BLaER1 treated with 17β-estradiol and CSF1 and Interleukin-3, amounts not matched to agents 10 nM and 100 nM (cell line): ENCODE measurements around the gene PCED1A.

Source experiments
- H3K27ac ChIP-seq, 11 experiments: shearing (Covaris generic); formaldehyde crosslinking; 2 replicates each; pipeline ENCODE4 v1.8.1; 2022
- H3K27me3 ChIP-seq, 11 experiments: shearing (Covaris generic); formaldehyde crosslinking; 2 replicates each; pipeline ENCODE4 v1.8.1; 2022
- H3K36me3 ChIP-seq, 11 experiments: shearing (Covaris generic); formaldehyde crosslinking; 2 replicates each; pipeline ENCODE4 v1.8.1; 2022
- H3K4me1 ChIP-seq, 10 experiments: shearing (Covaris generic); formaldehyde crosslinking; 2 replicates each; pipeline ENCODE4 v1.8.1; 2022
- H3K4me2 ChIP-seq, 11 experiments: shearing (Covaris generic); formaldehyde crosslinking; 2 replicates each; pipeline ENCODE4 v1.8.1; 2022
- H3K4me3 ChIP-seq, 10 experiments: shearing (Covaris generic); formaldehyde crosslinking; 2 replicates each; pipeline ENCODE4 v1.8.1; 2022
- H3K9ac ChIP-seq, 11 experiments: shearing (Covaris generic); formaldehyde crosslinking; 2 replicates each; pipeline ENCODE4 v1.8.1; 2022
- H3K9me3 ChIP-seq, 11 experiments: shearing (Covaris generic); formaldehyde crosslinking; replicated peaks in 1 of 11; 2 replicates each; pipeline ENCODE4 v1.8.1; 2022
- H4K20me1 ChIP-seq, 11 experiments: shearing (Covaris generic); formaldehyde crosslinking; 2 replicates each; pipeline ENCODE4 v1.8.1; 2022
- Cebpa-rat ChIP-seq, 11 experiments: shearing (Covaris generic); IDR thresholded peaks; 2 replicates each; pipeline ENCODE4 v1.8.1; 2022

Gene PCED1A

GRCh38 chr20:2801286-2801728, 39.1 kb downstream of the PCED1A start:
- peak overlapping the region; percentile 58 to 94 (median 86); a peak in 19 of 20 replicates for H3K4me3 ChIP-seq
- peak overlapping the region in 10 of 11 experiments; percentile 82 to 100 (median 97); a peak in 20 of 22 replicates for H3K27ac ChIP-seq
- H4K20me1 ChIP-seq: peaks cover 0 to 25% (median 22%) of the 10 kb centered on the region in 11 experiments; a peak in 18 of 22 replicates
- H3K4me1 ChIP-seq: peaks cover 34 to 52% (median 44%) of the 10 kb centered on the region in 10 experiments
- H3K36me3 ChIP-seq: peaks cover under 1 to 26% (median 24%) of the 10 kb centered on the region in 11 experiments; a peak in 21 of 22 replicates
- TF ChIP-seq Cebpa-rat (IDR thresholded peaks at IDR 0.05): no peak
- H3K4me2 ChIP-seq: peak overlapping the region; percentile 89 to 99 (median 92)
- H3K9me3 ChIP-seq: no peaks in the 10 kb centered on the region
- H3K9ac ChIP-seq: peak overlapping the region in 10 of 11 experiments; percentile 84 to 99 (median 98); a peak in 20 of 22 replicates
- H3K27me3 ChIP-seq: peaks cover 5 to 29% (median 26%) of the 10 kb centered on the region in 11 experiments; a peak in 17 of 22 replicates

DNA sequence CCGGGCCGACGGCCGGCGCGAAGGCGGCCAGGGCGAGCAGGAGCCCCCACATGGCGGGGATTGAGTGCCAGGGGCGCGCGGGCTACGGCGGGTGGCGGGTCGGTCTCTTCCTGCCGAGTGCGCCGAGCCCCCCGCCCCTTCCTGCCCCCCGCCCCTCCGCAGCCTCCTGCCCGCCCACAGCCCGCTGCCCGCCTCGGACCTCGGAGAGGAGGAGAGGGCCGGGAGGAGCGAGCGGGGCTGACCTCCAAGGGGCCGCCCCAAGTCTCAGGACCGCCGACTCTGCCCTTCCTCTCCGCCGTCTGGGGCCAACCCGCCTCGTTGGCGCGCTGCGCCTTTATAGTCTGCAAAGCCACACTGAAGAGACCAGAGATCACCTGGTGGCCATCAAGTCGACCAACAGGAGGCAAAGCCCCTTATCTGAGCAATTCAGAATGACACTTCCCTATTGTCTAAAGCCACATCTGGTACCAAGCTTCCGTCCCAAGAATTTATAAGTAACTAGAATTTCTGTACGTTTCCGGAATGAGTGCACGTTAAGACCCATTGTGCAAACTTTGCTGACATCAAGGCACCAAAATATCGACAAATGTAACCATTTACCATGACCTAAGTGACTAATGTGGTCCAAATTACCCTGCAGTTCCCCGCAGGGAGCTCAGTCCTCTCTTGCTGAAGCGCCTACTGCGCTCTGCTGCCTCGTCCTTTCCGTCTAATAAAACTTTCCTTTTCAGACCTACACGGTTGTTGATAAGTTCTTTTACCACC, 39.8 kb downstream of the PCED1A start, which contains the start of gene CPXM1:
Gene CPXM1 (minus strand): TSS at position 107 of the 765 bp plus-strand sequence. CDS start 55 bp downstream, at position 52.
- Histone ChIP-seq H3K27me3 (peaks cover 5 to 23% (median 20%) of the 10 kb centered on the region in 11 experiments; a peak in 17 of 22 replicates), H3K27ac (peak within 1 kb of the TSS; percentile 55 to 100 (median 97); a peak in 21 of 22 replicates), H3K36me3 (peaks cover 6 to 32% (median 30%) of the 10 kb centered on the region in 11 experiments; a peak in 21 of 22 replicates), H3K9me3 (no peaks in the 10 kb centered on the region), H3K9ac (peak within 1 kb of the TSS; percentile 79 to 99 (median 97)), H3K4me1 (peaks cover 34 to 58% (median 47%) of the 10 kb centered on the region in 10 experiments), H3K4me2 (peak within 1 kb of the TSS; percentile 89 to 99 (median 92)), H3K4me3 (peak within 1 kb of the TSS; percentile 58 to 94 (median 86)), H4K20me1 (peaks cover 0 to 31% (median 28%) of the 10 kb centered on the region in 11 experiments; a peak in 18 of 22 replicates)
- TF ChIP-seq Cebpa-rat (IDR thresholded peaks at IDR 0.05): peak in 8 of 11 experiments; percentile 44 to 97 (median 66); a peak in 15 of 22 replicates

DNA sequence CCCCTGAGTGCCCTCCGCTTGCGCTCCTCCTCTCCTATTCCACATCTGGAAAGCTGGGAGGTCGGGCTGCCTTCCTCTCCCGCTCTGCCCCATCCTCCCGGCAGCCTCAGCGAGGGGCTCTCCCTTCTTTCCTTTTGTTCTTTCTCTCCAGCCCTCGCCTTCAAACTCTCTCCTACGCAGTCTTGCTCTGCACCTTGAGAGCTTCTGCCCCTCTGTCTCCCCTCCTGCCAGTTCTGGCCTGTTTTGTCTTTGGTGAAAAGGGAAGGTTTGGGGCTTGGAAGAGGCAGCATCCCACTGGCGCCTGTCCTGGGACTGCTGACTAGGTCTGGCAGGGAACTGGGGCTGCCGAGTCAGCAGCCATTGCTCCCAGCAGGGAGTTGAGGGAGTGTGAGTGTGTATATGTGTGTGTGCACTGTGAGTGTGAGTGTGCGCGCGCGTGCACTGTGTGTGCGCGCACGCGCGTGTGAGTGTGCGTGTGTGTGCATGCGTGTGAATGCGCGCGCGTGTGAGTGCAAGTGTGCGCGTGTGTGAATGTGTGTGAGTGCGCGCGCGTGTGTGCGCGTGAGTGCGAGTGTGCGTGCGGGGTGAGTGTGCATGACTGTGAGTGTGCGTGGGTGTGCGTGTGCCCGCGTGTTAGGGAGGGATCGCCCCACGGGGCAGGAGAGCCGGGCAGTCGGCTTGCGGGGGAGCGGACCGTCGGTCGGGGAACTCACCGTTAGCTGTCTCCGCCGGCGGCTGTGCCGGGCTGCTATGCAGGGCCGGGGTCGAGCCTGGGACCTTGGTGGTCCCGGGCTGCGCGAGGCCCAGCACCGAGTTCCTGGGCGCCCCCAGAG, 40.6 kb downstream of the PCED1A start:
- peak overlapping the region; percentile 89 to 99 (median 92) for H3K4me2 ChIP-seq
- peak overlapping the region; percentile 79 to 99 (median 97) for H3K9ac ChIP-seq
- peak overlapping the region; percentile 58 to 94 (median 86) for H3K4me3 ChIP-seq

DNA sequence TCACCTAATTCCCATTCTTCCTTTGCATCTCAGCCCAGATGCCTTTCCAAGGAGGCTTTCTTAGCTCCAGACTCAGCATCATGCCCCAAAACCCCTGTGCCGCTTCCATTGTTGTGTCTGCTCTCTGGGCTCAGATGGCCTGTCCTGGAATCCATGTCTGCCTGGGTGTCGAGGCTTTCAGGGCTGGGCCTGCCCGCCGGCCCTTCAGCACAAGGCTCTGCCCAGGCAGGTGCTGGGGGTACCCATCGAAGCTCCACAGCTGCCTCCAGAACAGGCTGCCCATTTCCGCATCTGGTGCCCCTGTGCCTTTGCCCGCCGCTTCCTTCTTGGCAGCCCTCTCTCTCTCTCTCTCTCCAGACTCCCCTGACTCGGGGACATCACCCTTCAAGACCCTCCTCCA, 41.2 kb downstream of the PCED1A start:
- Histone ChIP-seq H3K4me3 (peak overlapping the region; percentile 58 to 94 (median 86)), H3K9ac (peak overlapping the region; percentile 79 to 99 (median 97); a peak in 21 of 22 replicates), H3K36me3 (peaks cover 10 to 46% (median 44%) of the 10 kb centered on the region in 11 experiments; a peak in 21 of 22 replicates), H3K4me1 (peaks cover 34 to 67% (median 47%) of the 10 kb centered on the region in 10 experiments), H3K4me2 (peak overlapping the region; percentile 89 to 99 (median 92)), H4K20me1 (peaks cover 0 to 45% (median 43%) of the 10 kb centered on the region in 11 experiments; a peak in 18 of 22 replicates), H3K9me3 (no peaks in the 10 kb centered on the region), H3K27ac (peak overlapping the region; percentile 19 to 100 (median 97); a peak in 21 of 22 replicates), H3K27me3 (peaks cover 0 to 9% (median 6%) of the 10 kb centered on the region in 11 experiments; a peak in 10 of 22 replicates)
- TF ChIP-seq Cebpa-rat (IDR thresholded peaks at IDR 0.05): no peak

More for the DNA sequence above, 40.6 kb downstream of the PCED1A start:
- peaks cover 34 to 66% (median 47%) of the 10 kb centered on the region in 10 experiments for H3K4me1 ChIP-seq
- peak overlapping the region; percentile 55 to 100 (median 97); a peak in 21 of 22 replicates for H3K27ac ChIP-seq
- H3K9me3 ChIP-seq: no peaks in the 10 kb centered on the region
- H3K36me3 ChIP-seq: peaks cover 10 to 40% (median 38%) of the 10 kb centered on the region in 11 experiments; a peak in 21 of 22 replicates
- TF ChIP-seq Cebpa-rat (IDR thresholded peaks at IDR 0.05): no peak
- H4K20me1 ChIP-seq: peaks cover 0 to 39% (median 36%) of the 10 kb centered on the region in 11 experiments; a peak in 18 of 22 replicates
- H3K27me3 ChIP-seq: peaks cover 0 to 15% (median 13%) of the 10 kb centered on the region in 11 experiments; a peak in 15 of 22 replicates

- peaks cover 0 to 50% (median 47%) of the 10 kb centered on the region in 11 experiments; a peak in 18 of 22 replicates for H4K20me1 ChIP-seq
- no peaks in the 10 kb centered on the region for H3K9me3 ChIP-seq
- H3K36me3 ChIP-seq: peaks cover 10 to 50% (median 49%) of the 10 kb centered on the region in 11 experiments; a peak in 21 of 22 replicates
- H3K27me3 ChIP-seq: peaks cover 0 to 4% (median 2%) of the 10 kb centered on the region in 11 experiments; a peak in 9 of 22 replicates
- peaks cover 34 to 67% (median 47%) of the 10 kb centered on the region in 10 experiments for H3K4me1 ChIP-seq
- TF ChIP-seq Cebpa-rat (IDR thresholded peaks at IDR 0.05): 0 out of 22 replicates have a peak, but pooled peaks of 1 of the 11 experiments have one; percentile 52
- peak overlapping the region; percentile 58 to 94 (median 86) for H3K4me3 ChIP-seq
- H3K4me2 ChIP-seq: peak overlapping the region; percentile 89 to 99 (median 92)
- peak overlapping the region in 10 of 11 experiments; percentile 84 to 99 (median 98); a peak in 19 of 22 replicates for H3K9ac ChIP-seq
- peak overlapping the region; percentile 19 to 100 (median 97); a peak in 21 of 22 replicates for H3K27ac ChIP-seq
These were observed 41.6 kb downstream of the PCED1A start for GRCh38 chr20:2798814-2799213.

GRCh38 chr20:2798095-2798805, 42.2 kb downstream of the PCED1A start:
- peaks cover 34 to 67% (median 47%) of the 10 kb centered on the region in 10 experiments for H3K4me1 ChIP-seq
- H3K4me2 ChIP-seq: peak overlapping the region; percentile 89 to 99 (median 92)
- peak overlapping the region in 10 of 11 experiments; percentile 84 to 99 (median 98); a peak in 19 of 22 replicates for H3K9ac ChIP-seq
- TF ChIP-seq Cebpa-rat (IDR thresholded peaks at IDR 0.05): no peak
- peaks cover 0 to 55% (median 48%) of the 10 kb centered on the region in 11 experiments; a peak in 18 of 22 replicates for H4K20me1 ChIP-seq
- peak overlapping the region in 9 of 10 experiments; percentile 68 to 94 (median 88); a peak in 18 of 20 replicates for H3K4me3 ChIP-seq
- peaks cover 10 to 56% (median 54%) of the 10 kb centered on the region in 11 experiments; a peak in 21 of 22 replicates for H3K36me3 ChIP-seq
- H3K27ac ChIP-seq: peak overlapping the region in 10 of 11 experiments; percentile 82 to 100 (median 97); a peak in 20 of 22 replicates
- H3K9me3 ChIP-seq: no peaks in the 10 kb centered on the region
- no peaks in the 10 kb centered on the region for H3K27me3 ChIP-seq
